Measurements from ENCODE around the gene LARP4B. TPM values are rescaled to one million over a fixed set of nuclear protein-coding genes. Genes with fewer than 3 reads are reported as not detected.

The LARP4B gene
- total RNA-seq, 4 donors from 2014 or later: 51.2 to 60.8 (median 56.5) TPM

GRCh38 chr10:909831-910230 lies 21.7 kb downstream of the LARP4B start:
- TF ChIP-seq CTCF (IDR thresholded peaks at IDR 0.05; ENCODE audit: low read depth): no peak

GRCh38 chr10:905972-906371 lies 25.5 kb downstream of the LARP4B start:
- TF ChIP-seq CTCF (IDR thresholded peaks at IDR 0.05; ENCODE audit: low read depth): no peak

- no peak for TF ChIP-seq CTCF (IDR thresholded peaks at IDR 0.05; ENCODE audit: low read depth)
These were observed 26.0 kb downstream of the LARP4B start for GRCh38 chr10:905503-905902.

GRCh38 chr10:904403-904802 lies 27.1 kb downstream of the LARP4B start:
- no peak for TF ChIP-seq CTCF (IDR thresholded peaks at IDR 0.05; ENCODE audit: low read depth)

- TF ChIP-seq CTCF (IDR thresholded peaks at IDR 0.05; ENCODE audit: low read depth): no peak
These were observed 33.4 kb downstream of the LARP4B start for GRCh38 chr10:898141-898540.

- TF ChIP-seq CTCF (IDR thresholded peaks at IDR 0.05; ENCODE audit: low read depth): no peak
These were observed 34.5 kb downstream of the LARP4B start for GRCh38 chr10:896982-897381.

GRCh38 chr10:895324-895723 lies 36.2 kb downstream of the LARP4B start:
- TF ChIP-seq CTCF (IDR thresholded peaks at IDR 0.05; ENCODE audit: low read depth): no peak

All from subcutaneous adipose tissue (tissue), 4 donors.